PC-3 (cell line): ENCODE results near the gene GET3. TPM values are rescaled to one million over a fixed set of nuclear protein-coding genes. Genes with fewer than 3 reads are reported as not detected.
"Not testable (repeated sequence)": the region's sequence is repeated elsewhere in the genome, so short reads cannot be mapped to it uniquely, and the experiment has no call there.

Experiments
- ATAC-seq: fragments of 200-7000 bp; cut with Tn5 transposase; 2 replicates; pipeline ENCODE4 v1.9.1; 2020; ENCODE audit warnings: mild to moderate bottlenecking, moderate library complexity
- BruUV-seq: library from RNA; stranded (reverse); fragments of 400-500 nt; replicated peaks from 2 replicates; lab custom pipeline; 2021; lab: Mats Ljungman, UMichigan
- CTCF ChIA-PET: fragments of 300-600 bp; sonication (Branson Sonifier 250); formaldehyde crosslinking; loops from one replicate; lab custom pipeline; 2022; ENCODE audit warnings: antibody characterized with exemption; lab: Charles Lee
- POLR2A ChIA-PET: fragments of 300-600 bp; sonication (Branson Sonifier 250); formaldehyde crosslinking; loops from one replicate; lab custom pipeline; 2022; ENCODE audit warnings: antibody characterized with exemption; ENCODE audit not compliant: unreplicated experiment; lab: Charles Lee
- DNase-seq: peaks from one replicate; pipeline ENCODE4 v3.0.0-alpha.2; 2015
- H2AFZ ChIP-seq: fragments of 300-600 bp; sonication (generic); 2 replicates; pipeline ENCODE4 v1.6.0; 2016; ENCODE audit warnings: antibody characterized with exemption, low read length
- H3F3A ChIP-seq: fragments of 300-600 bp; sonication (generic); one replicate; pipeline ENCODE4 v1.6.0; 2017; ENCODE audit warnings: antibody characterized with exemption, low read length, control low read depth, mild to moderate bottlenecking; ENCODE audit not compliant: unreplicated experiment
- H3K27ac ChIP-seq: fragments of 300-600 bp; sonication (generic); 2 replicates; pipeline ENCODE4 v1.5.1; 2016; ENCODE audit warnings: mild to moderate bottlenecking, low read length
- H3K27me3 ChIP-seq: fragments of 300-600 bp; sonication (generic); 2 replicates; pipeline ENCODE4 v1.6.1; 2016; ENCODE audit warnings: low read length, mixed read lengths
- H3K36me3 ChIP-seq: fragments of 300-600 bp; sonication (generic); 2 replicates; pipeline ENCODE4 v1.6.1; 2016; ENCODE audit warnings: low read depth, mixed run types, low read length, mixed read lengths
- H3K4me1 ChIP-seq: fragments of 300-600 bp; sonication (generic); 2 replicates; pipeline ENCODE4 v1.5.1; 2016; ENCODE audit warnings: low read length; ENCODE audit not compliant: insufficient read depth
- H3K4me2 ChIP-seq: fragments of 300-600 bp; sonication (generic); 2 replicates; pipeline ENCODE4 v1.6.0; 2016; ENCODE audit warnings: low read length
- H3K4me3 ChIP-seq: fragments of 300-600 bp; sonication (generic); 2 replicates; pipeline ENCODE4 v1.5.1; 2016; ENCODE audit warnings: mild to moderate bottlenecking, low read length, mixed read lengths
- H3K79me2 ChIP-seq: fragments of 300-600 bp; sonication (generic); 2 replicates; pipeline ENCODE4 v1.6.1; 2017; ENCODE audit warnings: low read length, mixed read lengths
- H3K9ac ChIP-seq: fragments of 300-600 bp; sonication (generic); 2 replicates; pipeline ENCODE4 v1.6.0; 2016; ENCODE audit warnings: mild to moderate bottlenecking, low read length
- H3K9me2 ChIP-seq: fragments of 300-600 bp; sonication (generic); replicated peaks from 2 replicates; pipeline ENCODE4 v1.6.1; 2016; ENCODE audit warnings: mixed run types, low read length, mixed read lengths
- H3K9me3 ChIP-seq: fragments of 300-600 bp; sonication (generic); 2 replicates; pipeline ENCODE4 v1.6.1; 2016; ENCODE audit warnings: low read length, mixed read lengths
- H4K20me1 ChIP-seq: fragments of 300-600 bp; sonication (generic); 2 replicates; pipeline ENCODE4 v1.6.1; 2016; ENCODE audit warnings: low read length, mixed read lengths
- EZH2 ChIP-seq: fragments of 300-600 bp; sonication (generic); IDR thresholded peaks from one replicate; pipeline ENCODE4 v1.6.1; 2017; ENCODE audit warnings: antibody characterized with exemption, mild to moderate bottlenecking, low read length; ENCODE audit not compliant: unreplicated experiment
- EZH2phosphoT487 ChIP-seq: fragments of 300-600 bp; sonication (generic); IDR thresholded peaks from 2 replicates; pipeline ENCODE4 v1.6.1; 2018; ENCODE audit warnings: mild to moderate bottlenecking, antibody characterized with exemption, low read length, borderline replicate concordance
- intact Hi-C: fragments of 100-400 bp; cut with micrococcal nuclease; formaldehyde crosslinking; loops from 2 replicates; pipeline ENCODE4 v1.9.0; 2023
- total RNA-seq: library from RNA; depleted of rRNA; stranded (reverse); fragments of >200 nt; gene quantifications from 2 replicates; pipeline ENCODE4 v1.2.3, GENCODE V29; 2014
- TF ChIP-seq, protein P1 (sequence below): fragments of 300-600 bp; sonication (generic); conservative IDR thresholded peaks from 2 replicates; pipeline ENCODE4 v1.5.1; 2017; ENCODE audit warnings: antibody characterized with exemption, low read depth, mild to moderate bottlenecking, low read length

GET3 gene
- total RNA-seq, 1 experiment from 2014 or later, result 264 TPM

DNA sequence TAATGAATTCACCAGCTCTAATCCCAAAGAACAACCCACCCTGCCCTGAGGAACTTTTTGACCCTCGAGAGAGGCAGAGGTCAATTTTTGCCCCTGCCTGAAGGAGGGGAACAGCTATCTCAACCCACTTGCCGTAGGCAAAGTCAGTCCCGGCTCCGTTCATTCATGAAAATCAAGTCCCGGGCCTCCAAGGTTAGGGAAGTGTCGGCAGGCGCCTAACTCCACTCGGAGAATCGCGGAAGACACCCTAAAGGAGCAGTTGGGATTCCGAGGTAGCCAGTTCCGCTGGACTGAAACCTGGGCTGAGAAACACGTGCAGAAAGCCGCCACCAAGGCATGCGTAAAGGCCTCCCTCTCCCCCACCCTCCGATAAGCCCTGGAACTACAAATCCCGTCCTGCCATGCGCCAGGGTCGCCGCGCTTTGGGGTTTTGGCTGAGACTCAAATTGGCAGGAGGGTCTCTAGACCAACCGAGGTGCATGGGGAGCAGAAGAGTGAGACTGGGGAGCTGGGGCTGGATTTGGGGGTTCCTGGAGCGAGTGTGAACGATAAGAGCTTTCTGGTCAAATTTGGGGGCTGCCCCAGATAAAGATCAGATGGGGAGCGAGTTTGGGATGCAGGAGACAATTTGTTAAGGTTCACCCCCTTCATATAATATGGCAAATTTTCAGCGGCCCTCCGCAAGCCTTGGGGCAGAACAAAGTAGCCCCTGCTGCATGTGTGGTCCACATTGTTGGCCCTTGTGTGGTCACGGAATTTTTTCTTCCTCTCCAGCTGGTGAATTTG is 13.5 kb upstream of the GET3 start, which contains the start of gene TNPO2:
TNPO2 (minus strand) TSS at position 292 of the 786 bp plus-strand sequence. CDS start 2,955 bp downstream, outside the sequence.
- intact Hi-C loops, result loop anchor here (1.0 kb wide), 1 partner anchor 9 kb away; no protein-coding TSS in a partner anchor
- H4K20me1 ChIP-seq, result peaks cover 15% of the 10 kb centered on the region; the same call in 1 of the 2 replicates
- peak; percentile 74 for DNase-seq
- peak; percentile 37 for ATAC-seq
- TF ChIP-seq EZH2phosphoT487 (no peak), EZH2 (no peak)
- TF ChIP-seq, protein P1, sequence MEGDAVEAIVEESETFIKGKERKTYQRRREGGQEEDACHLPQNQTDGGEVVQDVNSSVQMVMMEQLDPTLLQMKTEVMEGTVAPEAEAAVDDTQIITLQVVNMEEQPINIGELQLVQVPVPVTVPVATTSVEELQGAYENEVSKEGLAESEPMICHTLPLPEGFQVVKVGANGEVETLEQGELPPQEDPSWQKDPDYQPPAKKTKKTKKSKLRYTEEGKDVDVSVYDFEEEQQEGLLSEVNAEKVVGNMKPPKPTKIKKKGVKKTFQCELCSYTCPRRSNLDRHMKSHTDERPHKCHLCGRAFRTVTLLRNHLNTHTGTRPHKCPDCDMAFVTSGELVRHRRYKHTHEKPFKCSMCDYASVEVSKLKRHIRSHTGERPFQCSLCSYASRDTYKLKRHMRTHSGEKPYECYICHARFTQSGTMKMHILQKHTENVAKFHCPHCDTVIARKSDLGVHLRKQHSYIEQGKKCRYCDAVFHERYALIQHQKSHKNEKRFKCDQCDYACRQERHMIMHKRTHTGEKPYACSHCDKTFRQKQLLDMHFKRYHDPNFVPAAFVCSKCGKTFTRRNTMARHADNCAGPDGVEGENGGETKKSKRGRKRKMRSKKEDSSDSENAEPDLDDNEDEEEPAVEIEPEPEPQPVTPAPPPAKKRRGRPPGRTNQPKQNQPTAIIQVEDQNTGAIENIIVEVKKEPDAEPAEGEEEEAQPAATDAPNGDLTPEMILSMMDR, result no peak
- H3K79me2 ChIP-seq, result peaks cover 52% of the 10 kb centered on the region
- peak within 1 kb of the TSS; percentile 68 for H3K27ac ChIP-seq
- no TSS peak for BruUV-seq
- H3K4me1 ChIP-seq, result peaks cover 28% of the 10 kb centered on the region
- no peaks in the 10 kb centered on the region for H3K9me2 ChIP-seq
- H3F3A ChIP-seq, result peaks cover 11% of the 10 kb centered on the region
- H3K36me3 ChIP-seq, result peaks cover 14% of the 10 kb centered on the region; the same call in 1 of the 2 replicates
- peak within 1 kb of the TSS; percentile 94 for H3K4me2 ChIP-seq
- H3K9me3 ChIP-seq, result no peaks in the 10 kb centered on the region
- no peaks in the 10 kb centered on the region for H3K27me3 ChIP-seq
- POLR2A ChIA-PET, result interaction anchor here (0.6 kb wide), 1 partner anchor 29 kb away, joined by 5 read pairs; no protein-coding TSS in a partner anchor
- peak within 1 kb of the TSS; percentile 87 for H3K9ac ChIP-seq
- peak within 1 kb of the TSS; percentile 89 for H3K4me3 ChIP-seq
- peak within 1 kb of the TSS; percentile 80 for H2AFZ ChIP-seq
- CTCF ChIA-PET, result interaction anchor here (1.1 kb wide), 1 partner anchor 34 kb away, joined by 5 read pairs; no protein-coding TSS in a partner anchor

DNA sequence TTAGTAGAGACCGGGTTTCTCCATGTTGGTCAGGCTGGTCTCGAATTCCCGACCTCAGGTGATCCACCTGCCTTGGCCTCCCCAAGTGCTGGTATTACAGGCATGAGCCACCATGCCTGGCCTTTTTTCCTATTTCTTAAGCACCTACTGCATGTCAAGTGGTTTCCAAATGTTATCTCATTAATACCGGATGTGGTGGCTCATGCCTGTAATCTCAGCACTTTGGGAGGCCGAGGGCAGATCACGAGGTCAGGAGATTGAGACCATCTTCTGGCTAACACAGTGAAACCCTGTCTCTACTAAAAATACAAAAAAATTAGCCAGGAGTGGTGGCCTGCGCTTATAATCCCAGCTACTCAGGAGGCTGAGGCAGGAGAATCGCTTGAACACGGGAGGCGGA is 11.7 kb upstream of the GET3 start:
- H3K27me3 ChIP-seq, ATAC-seq, H3K4me2 ChIP-seq, intact Hi-C loops, H3K9me2 ChIP-seq, H3K9ac ChIP-seq, DNase-seq, POLR2A ChIA-PET, H3K4me3 ChIP-seq, H3K9me3 ChIP-seq, H4K20me1 ChIP-seq, BruUV-seq, H3K27ac ChIP-seq, H2AFZ ChIP-seq: not testable (repeated sequence)
- Histone ChIP-seq H3K4me1 (peaks cover 13% of the 10 kb centered on the region; the same call in 1 of the 2 replicates), H3K79me2 (peaks cover 48% of the 10 kb centered on the region), H3K36me3 (peaks cover 24% of the 10 kb centered on the region), H3F3A (peaks cover 10% of the 10 kb centered on the region)
- CTCF ChIA-PET, result interaction anchor here (0.6 kb wide), 1 partner anchor 10 kb away, joined by 3 read pairs; no protein-coding TSS in a partner anchor

DNA sequence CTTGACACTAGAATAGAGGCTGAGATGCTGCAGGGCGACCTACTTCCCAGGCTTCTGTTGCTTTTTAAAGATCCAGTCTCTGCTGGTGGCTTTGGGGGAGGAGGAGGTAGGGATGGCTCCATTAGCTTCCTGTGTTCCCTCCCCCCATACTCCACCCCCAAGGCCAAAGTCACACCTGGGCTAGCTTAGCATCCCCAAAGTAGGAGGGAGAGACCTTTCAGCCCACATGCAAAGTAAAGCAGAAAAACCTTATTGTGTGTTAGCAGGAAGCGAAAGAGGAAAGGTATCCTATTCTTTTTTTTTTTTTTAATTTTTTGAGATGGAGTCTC is 10.3 kb upstream of the GET3 start:
- BruUV-seq, result no TSS peak

More for the DNA sequence above, 10.3 kb upstream of the GET3 start:
- peaks cover 35% of the 10 kb centered on the region for H3K36me3 ChIP-seq
- peaks cover 13% of the 10 kb centered on the region; the same call in 1 of the 2 replicates for H3K4me1 ChIP-seq
- H3F3A ChIP-seq, result peaks cover 10% of the 10 kb centered on the region
- no peaks in the 10 kb centered on the region for H3K27me3 ChIP-seq
- H3K9me2 ChIP-seq, result no peaks in the 10 kb centered on the region
- no peaks in the 10 kb centered on the region for H3K9me3 ChIP-seq
- peaks cover 6% of the 10 kb centered on the region; the same call in 1 of the 2 replicates for H4K20me1 ChIP-seq
- H3K4me3 ChIP-seq, result no peak overlapping the region
- peaks cover 48% of the 10 kb centered on the region for H3K79me2 ChIP-seq
- DNase-seq, result no peak
- intact Hi-C loops, result no loop called here
- ATAC-seq, result no peak
- no peak overlapping the region for H3K4me2 ChIP-seq
- H3K27ac ChIP-seq, result no peak overlapping the region
- ChIA-PET POLR2A (no interaction called here), CTCF (interaction anchor here (0.7 kb wide), 1 partner anchor 31 kb away, joined by 7 read pairs; no protein-coding TSS in a partner anchor)
- H2AFZ ChIP-seq, result no peak overlapping the region
- TF ChIP-seq EZH2phosphoT487, result no peak
- TF ChIP-seq EZH2, result no peak
- TF ChIP-seq, protein P1, result no peak
- H3K9ac ChIP-seq, result no peak overlapping the region
